ENCODE measurements around the gene RPA4.

RPA4 gene

DNA sequence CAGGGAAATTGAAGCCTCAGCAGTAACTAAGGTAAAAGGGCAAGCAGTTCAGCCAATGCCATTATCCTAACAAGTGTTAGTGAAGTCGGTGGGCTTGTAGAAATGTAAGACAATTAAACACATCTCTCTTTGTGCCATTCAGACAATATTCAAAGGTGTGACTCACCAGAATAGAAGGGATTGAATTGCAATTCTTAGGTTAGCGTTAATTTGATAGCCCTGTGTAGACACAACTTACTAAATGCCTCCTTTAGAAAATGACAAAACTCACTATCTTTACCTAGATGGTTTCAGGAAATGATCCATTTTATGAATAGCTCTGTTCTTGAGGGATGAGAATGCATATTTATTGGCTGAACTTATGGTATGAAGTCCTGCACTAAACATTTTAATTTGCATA, 35.2 kb downstream of the RPA4 start:
- no peaks in the 10 kb centered on the region for H3K79me2 ChIP-seq (ENCODE audit: insufficient read depth, low read length)
- H4K20me1 ChIP-seq (ENCODE audit: insufficient read depth, low read length, poor library complexity, severe bottlenecking) = no peaks in the 10 kb centered on the region
- no peak overlapping the region for H3K4me3 ChIP-seq (ENCODE audit: low read length, poor library complexity, severe bottlenecking)
- no peaks in the 10 kb centered on the region for H3F3A ChIP-seq (ENCODE audit: low read depth)
- no peak overlapping the region for H3K4me2 ChIP-seq (ENCODE audit: low read depth, low read length, poor library complexity, severe bottlenecking)
- no peaks in the 10 kb centered on the region for H3K9me3 ChIP-seq (ENCODE audit: insufficient read depth, low read depth, low read length)
- TF ChIP-seq EZH2phosphoT487 (IDR thresholded peaks at IDR 0.05; ENCODE audit: borderline replicate concordance) = no peak
- TF ChIP-seq, protein P1, sequence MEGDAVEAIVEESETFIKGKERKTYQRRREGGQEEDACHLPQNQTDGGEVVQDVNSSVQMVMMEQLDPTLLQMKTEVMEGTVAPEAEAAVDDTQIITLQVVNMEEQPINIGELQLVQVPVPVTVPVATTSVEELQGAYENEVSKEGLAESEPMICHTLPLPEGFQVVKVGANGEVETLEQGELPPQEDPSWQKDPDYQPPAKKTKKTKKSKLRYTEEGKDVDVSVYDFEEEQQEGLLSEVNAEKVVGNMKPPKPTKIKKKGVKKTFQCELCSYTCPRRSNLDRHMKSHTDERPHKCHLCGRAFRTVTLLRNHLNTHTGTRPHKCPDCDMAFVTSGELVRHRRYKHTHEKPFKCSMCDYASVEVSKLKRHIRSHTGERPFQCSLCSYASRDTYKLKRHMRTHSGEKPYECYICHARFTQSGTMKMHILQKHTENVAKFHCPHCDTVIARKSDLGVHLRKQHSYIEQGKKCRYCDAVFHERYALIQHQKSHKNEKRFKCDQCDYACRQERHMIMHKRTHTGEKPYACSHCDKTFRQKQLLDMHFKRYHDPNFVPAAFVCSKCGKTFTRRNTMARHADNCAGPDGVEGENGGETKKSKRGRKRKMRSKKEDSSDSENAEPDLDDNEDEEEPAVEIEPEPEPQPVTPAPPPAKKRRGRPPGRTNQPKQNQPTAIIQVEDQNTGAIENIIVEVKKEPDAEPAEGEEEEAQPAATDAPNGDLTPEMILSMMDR (conservative IDR thresholded peaks at IDR 0.05; ENCODE audit: low read length) = no peak
- no peak overlapping the region for H3K9ac ChIP-seq (ENCODE audit: low read depth, low read length, poor library complexity, severe bottlenecking)
- H2AFZ ChIP-seq (ENCODE audit: low read length) = no peak overlapping the region
- no peaks in the 10 kb centered on the region for H3K36me3 ChIP-seq (ENCODE audit: insufficient read depth, low read length)
- H3K27me3 ChIP-seq (ENCODE audit: insufficient read depth, low read length, poor library complexity, severe bottlenecking) = no peaks in the 10 kb centered on the region
- no peaks in the 10 kb centered on the region for H3K9me2 ChIP-seq (replicated peaks; ENCODE audit: low read depth, low read length)
- no peaks in the 10 kb centered on the region for H3K4me1 ChIP-seq (ENCODE audit: insufficient read depth, low read length, poor library complexity, severe bottlenecking)

DNA sequence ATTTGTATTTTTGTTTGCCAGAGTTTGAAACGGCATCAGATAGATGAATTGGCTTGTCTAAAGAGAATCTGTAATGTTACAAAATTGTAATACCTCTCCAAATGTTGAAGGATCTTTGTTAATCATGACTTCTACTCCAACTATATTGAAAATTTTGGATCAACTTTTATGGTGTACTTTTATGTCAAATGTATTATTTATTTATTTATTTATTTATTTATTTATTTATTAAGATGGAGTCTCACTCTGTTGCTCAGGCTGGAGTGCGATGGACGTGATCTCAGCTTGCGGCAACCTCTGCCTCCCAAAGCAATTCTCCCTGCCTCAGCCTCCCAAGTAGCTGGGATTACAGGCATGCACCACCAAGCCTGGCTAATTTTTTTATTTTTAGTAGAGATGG, 36.0 kb downstream of the RPA4 start:
- Histone ChIP-seq H3K9me3 (ENCODE audit: insufficient read depth, low read depth, low read length) (no peaks in the 10 kb centered on the region), H3K9ac (ENCODE audit: low read depth, low read length, poor library complexity, severe bottlenecking) (no peak overlapping the region), H3K4me2 (ENCODE audit: low read depth, low read length, poor library complexity, severe bottlenecking) (no peak overlapping the region), H3K9me2 (replicated peaks; ENCODE audit: low read depth, low read length) (no peaks in the 10 kb centered on the region), H3K79me2 (ENCODE audit: insufficient read depth, low read length) (no peaks in the 10 kb centered on the region), H4K20me1 (ENCODE audit: insufficient read depth, low read length, poor library complexity, severe bottlenecking) (no peaks in the 10 kb centered on the region), H2AFZ (ENCODE audit: low read length) (no peak overlapping the region), H3K4me3 (ENCODE audit: low read length, poor library complexity, severe bottlenecking) (no peak overlapping the region), H3K4me1 (ENCODE audit: insufficient read depth, low read length, poor library complexity, severe bottlenecking) (no peaks in the 10 kb centered on the region), H3K36me3 (ENCODE audit: insufficient read depth, low read length) (no peaks in the 10 kb centered on the region), H3K27me3 (ENCODE audit: insufficient read depth, low read length, poor library complexity, severe bottlenecking) (no peaks in the 10 kb centered on the region), H3F3A (ENCODE audit: low read depth) (no peaks in the 10 kb centered on the region)
- TF ChIP-seq EZH2phosphoT487 (IDR thresholded peaks at IDR 0.05; ENCODE audit: borderline replicate concordance) = no peak
- TF ChIP-seq, protein P1 (conservative IDR thresholded peaks at IDR 0.05; ENCODE audit: low read length) = no peak

DNA sequence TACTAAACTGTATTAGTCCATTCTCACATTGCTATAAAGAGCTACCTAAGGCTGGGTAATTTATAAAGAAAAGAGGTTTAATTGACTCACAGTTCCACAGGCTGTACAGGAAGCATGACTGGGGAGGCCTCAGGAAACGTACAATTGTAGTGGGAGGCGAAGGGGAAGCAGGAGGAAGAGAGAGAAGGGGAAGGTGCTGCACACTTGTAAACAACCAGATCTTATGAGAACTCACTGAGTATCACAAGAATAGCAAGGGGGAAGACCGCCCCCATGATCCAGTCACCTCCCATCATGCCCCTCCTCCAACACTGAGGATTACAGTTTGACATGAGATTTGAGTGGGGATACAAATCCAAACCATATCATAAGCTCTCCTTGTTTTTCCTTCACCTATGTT, 40.9 kb downstream of the RPA4 start:
- H3K27me3 ChIP-seq (ENCODE audit: insufficient read depth, low read length, poor library complexity, severe bottlenecking) = no peaks in the 10 kb centered on the region
- no peaks in the 10 kb centered on the region for H3K36me3 ChIP-seq (ENCODE audit: insufficient read depth, low read length)
- H3F3A ChIP-seq (ENCODE audit: low read depth) = no peaks in the 10 kb centered on the region
- no peaks in the 10 kb centered on the region for H3K9me2 ChIP-seq (replicated peaks; ENCODE audit: low read depth, low read length)
- no peak overlapping the region for H3K9ac ChIP-seq (ENCODE audit: low read depth, low read length, poor library complexity, severe bottlenecking)
- H4K20me1 ChIP-seq (ENCODE audit: insufficient read depth, low read length, poor library complexity, severe bottlenecking) = no peaks in the 10 kb centered on the region
- H3K4me1 ChIP-seq (ENCODE audit: insufficient read depth, low read length, poor library complexity, severe bottlenecking) = no peaks in the 10 kb centered on the region
- no peak overlapping the region for H3K4me3 ChIP-seq (ENCODE audit: low read length, poor library complexity, severe bottlenecking)
- no peak overlapping the region for H3K4me2 ChIP-seq (ENCODE audit: low read depth, low read length, poor library complexity, severe bottlenecking)
- no peaks in the 10 kb centered on the region for H3K79me2 ChIP-seq (ENCODE audit: insufficient read depth, low read length)
- H3K9me3 ChIP-seq (ENCODE audit: insufficient read depth, low read depth, low read length) = no peaks in the 10 kb centered on the region
- no peak for TF ChIP-seq EZH2phosphoT487 (IDR thresholded peaks at IDR 0.05; ENCODE audit: borderline replicate concordance)
- TF ChIP-seq, protein P1 (conservative IDR thresholded peaks at IDR 0.05; ENCODE audit: low read length) = no peak
- H2AFZ ChIP-seq (ENCODE audit: low read length) = no peak overlapping the region
